NCI-H1417 treated with DMSO at 0.1 percent for 48 hours (cell line): ENCODE results near the gene SACS.
A peak's percentile ranks its signal among the peaks of the same experiment; 100 is the strongest.
"Not testable (repeated sequence)": the region's sequence is repeated elsewhere in the genome, so short reads cannot be mapped to it uniquely, and the experiment has no call there.

ENCODE experiments used
- DNase-seq: peaks from one replicate; lab custom pipeline; 2025; lab: John Stamatoyannopoulos, UW

Gene SACS

GRCh38 chr13:23456437-23457210, 23.1 kb upstream of the SACS start:
- DNase-seq: no peak

DNA sequence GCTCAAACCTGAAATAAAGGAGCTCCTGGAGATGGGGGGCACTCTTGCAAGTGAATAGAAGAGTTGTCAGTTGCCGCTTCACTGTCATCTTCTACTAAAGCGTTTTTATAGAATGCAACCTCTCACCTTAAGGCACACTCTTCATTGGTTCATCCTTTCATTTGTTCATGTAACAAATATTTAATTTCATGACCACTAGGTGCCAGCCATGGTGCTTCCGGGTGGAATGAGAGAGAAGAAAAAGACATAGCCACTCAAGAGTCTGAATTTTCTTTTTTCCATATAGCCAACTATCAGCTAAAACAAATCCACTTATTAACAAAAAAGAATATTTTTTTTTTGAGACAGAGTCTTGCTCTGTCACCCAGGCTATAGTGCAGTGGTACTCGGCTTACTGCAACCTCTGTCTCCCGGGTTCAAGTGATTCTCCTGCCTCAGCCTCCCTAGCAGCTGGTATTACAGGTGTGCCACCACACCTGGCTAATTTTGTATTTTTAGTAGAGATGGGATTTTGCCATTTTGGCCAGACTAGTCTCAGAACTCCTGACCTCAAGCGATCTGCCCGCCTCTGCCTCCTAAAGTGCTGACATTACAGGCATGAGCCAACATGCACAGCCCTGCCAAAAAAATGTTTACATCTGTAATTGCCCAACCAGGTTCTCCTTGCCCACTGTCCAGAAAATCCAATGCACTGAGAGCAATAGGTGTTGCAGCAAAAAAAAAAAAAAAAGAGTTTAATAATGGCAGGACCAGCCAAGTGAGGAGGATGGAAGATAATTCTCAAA, 22.1 kb upstream of the SACS start:
- DNase-seq: no peak

GRCh38 chr13:23453132-23453531, 19.6 kb upstream of the SACS start:
- no peak for DNase-seq

GRCh38 chr13:23450340-23451046, 17.0 kb upstream of the SACS start:
- peak; percentile 4 for DNase-seq

DNA sequence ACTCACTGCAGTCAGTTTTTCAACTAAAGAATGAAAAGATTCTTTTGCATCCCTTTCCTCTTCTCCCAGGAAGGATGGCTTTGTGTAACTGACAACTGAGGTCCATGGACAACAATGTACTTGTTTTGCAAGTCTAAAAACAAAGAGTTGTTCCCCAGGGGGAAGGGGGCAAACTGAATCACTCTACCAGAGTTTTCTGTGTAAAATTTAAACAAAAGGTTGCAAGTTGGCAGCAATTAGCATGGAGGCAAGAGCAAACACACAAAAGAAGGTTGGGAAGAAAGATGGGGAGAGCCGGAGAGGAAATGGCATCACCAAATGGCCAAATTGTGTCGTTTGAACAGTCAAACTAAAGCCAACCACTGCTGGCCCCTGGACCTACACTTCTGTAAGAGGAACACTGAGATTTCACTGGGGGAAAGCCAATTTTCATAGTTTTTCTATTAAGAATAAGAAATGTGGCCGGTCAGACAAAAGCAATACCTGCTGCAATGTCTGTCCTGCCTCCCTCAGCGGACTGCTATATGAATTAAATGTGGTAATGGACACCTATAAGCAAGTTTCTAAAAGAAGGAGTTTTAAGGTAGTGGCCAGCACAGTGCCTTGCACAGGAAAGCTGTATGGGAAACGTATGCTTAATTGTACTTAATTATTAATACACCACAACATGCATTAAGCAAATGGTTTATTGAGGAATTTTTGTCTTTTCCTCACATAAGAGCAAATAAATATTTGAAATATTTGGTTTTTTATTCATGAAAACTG, 16.1 kb upstream of the SACS start:
- DNase-seq: no peak

GRCh38 chr13:23447927-23448326, 14.4 kb upstream of the SACS start:
- no peak for DNase-seq

GRCh38 chr13:23445794-23446193, 12.3 kb upstream of the SACS start:
- DNase-seq: no peak

- DNase-seq: no peak
These were observed 10.4 kb upstream of the SACS start for GRCh38 chr13:23443878-23444277.

- DNase-seq: no peak
These were observed 9.6 kb upstream of the SACS start for GRCh38 chr13:23443110-23443509.

DNA sequence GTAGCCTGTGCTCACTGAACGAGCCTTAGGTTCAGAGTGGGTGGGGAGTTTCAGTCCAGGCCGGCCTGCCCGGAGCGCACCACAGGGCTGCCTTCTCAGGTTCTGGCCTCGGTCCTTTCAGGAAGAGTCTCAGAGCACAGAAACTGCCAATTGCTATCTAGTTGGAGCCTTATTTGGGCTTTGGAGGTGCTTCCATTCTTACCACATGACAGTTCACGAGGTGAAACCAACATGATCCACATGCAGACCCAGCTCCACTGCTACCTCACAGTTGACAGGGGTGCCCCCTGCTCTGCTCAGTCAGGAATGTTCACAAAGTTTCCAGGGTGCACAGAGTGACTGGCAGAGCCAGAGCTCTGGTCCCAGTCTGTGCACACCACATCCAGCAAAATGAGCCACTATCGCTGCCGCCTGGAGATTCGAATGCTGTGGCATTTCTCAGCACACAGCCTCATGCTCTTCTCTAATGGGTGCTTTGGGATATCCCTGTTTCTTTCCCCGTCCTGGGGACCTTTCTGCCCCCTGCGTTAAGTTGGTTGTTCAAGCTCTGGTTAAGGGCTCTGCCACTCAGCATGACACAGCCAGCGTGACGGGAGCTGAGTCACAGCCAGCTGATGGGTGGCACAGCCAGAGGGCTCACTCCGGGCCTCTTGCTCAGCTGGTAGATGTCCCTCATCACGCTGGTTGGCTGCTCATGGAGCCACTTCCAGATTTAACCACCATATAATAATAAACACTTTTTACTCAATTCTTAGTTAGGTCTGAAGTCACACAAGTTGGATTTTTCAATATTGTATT, 7.5 kb upstream of the SACS start:
- DNase-seq: no peak

DNA sequence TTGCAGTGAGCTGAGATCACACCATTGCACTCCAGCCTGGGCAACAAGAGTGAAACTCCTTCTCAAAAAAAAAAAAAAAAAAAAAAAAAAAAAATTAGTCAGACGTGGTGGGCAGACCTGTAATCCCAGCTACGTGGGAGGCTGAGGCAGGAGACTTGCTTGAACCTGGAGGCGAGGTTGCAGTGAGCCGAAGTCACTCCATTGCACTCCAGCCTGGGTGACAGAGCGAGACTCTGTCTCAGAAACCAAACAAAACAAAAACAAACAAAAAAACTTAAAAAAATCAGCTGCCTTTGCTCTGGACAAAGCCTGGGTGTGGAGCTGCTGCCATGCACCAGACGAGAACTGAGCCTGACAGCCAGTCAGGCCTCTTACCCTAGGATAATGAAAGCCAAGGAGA, 6.8 kb upstream of the SACS start:
- DNase-seq: not testable (repeated sequence)

DNA sequence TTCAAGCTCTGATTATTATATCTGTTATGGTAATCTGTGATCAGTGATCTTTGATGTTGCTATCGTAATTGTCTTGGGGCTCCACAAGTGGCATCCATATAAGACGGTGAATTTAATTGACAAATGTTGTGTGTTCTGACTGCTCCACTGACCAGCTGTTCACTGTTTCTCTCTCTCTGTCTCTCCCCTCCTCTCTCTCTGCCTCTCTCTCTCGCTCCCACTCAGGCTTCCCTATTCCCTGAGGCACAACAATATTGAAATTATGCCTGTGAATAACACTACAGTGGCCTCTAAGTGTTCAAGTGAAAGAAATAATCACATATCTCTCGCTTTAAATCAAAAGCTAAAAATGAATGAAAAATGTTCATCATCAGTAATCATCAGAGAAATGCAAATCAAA, 4.4 kb upstream of the SACS start:
- no peak for DNase-seq

GRCh38 chr13:23436680-23437079, 3.2 kb upstream of the SACS start:
- DNase-seq: no peak

DNA sequence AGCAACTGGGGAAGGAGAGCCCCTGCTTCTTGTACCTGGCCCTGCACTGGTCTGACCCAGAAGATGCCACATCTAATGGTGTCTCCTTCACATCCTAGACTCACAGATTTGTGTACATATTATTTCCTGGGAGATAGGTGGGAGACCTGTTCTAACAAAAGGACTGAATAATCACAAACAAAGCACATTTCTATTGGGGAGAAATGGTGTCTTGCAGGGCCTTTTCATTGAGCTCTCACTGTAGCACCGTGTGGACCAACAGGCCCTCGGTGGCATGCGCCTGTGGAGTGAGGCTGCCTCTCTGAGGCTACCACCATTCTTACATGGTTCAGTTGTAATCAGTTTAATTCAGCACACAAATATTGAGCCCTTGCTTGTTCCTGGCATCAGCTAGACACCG, 989 bp upstream of the SACS start:
- DNase-seq: no peak

DNA sequence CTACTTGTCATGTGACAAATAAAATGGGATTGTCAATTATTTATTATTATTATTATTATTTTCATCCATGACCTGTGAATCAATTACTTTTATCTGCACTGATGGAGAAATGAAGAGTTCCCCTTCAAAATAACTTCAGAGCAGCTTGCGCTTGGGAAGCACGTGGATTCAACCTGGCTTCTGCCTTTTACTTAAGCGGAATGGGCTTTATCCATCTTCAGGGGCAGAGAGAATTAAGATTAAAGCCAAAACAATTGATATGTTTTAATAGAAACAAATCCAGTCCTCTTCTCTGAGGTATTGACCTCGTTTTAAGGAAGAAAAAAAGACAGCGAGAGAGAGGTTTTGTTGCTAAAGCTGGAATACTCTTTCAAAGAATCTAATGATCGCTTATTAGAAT, 876 bp downstream of the SACS start:
- no peak for DNase-seq

- DNase-seq: no peak
These were observed 2.8 kb downstream of the SACS start for GRCh38 chr13:23430664-23431063.

GRCh38 chr13:23427881-23428528, 5.5 kb downstream of the SACS start:
- no peak for DNase-seq

GRCh38 chr13:23427342-23427843, 6.1 kb downstream of the SACS start:
- no peak for DNase-seq

DNA sequence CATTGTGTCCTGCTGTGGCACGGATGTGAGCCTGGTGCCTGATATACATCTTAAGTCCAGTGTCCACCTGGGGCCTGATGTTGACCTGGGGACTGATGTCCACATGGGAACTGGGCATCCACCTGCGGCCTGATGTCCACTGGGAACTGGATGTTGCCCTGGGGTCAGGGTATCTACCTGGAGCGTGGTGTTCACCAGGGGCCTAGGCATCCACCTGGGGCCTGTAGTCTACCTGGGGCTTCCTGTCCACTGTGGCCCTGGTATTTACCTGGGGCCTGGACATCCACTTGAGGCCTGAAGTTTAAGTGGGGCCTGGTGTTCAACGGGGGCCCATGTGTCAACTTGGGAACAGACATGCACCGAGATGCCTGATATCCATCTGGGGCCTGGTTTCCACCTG, 11.9 kb downstream of the SACS start:
- no peak for DNase-seq
